ENCODE data around the gene EXOC4.

EXOC4 gene

GRCh38 chr7:133230591-133231194 lies 22.2 kb upstream of the EXOC4 start:
- Histone ChIP-seq H3K27me3 (replicated peaks; ENCODE audit: control insufficient read depth, insufficient read depth, low read length) (no peaks in the 10 kb centered on the region; the same call in 1 of the 2 replicates), H3K4me3 (replicated peaks; ENCODE audit: low read depth, low read length) (no peak overlapping the region), H3K36me3 (ENCODE audit: control insufficient read depth, insufficient read depth, low read length) (no peaks in the 10 kb centered on the region)
- peak; percentile 67 for TF ChIP-seq CTCF (IDR thresholded peaks at IDR 0.05; ENCODE audit: insufficient read depth, low read length, poor library complexity, severe bottlenecking)
- no peak for DNase-seq (ENCODE audit: extremely low read depth, insufficient read length)

- TF ChIP-seq CTCF (IDR thresholded peaks at IDR 0.05; ENCODE audit: insufficient read depth, low read length, poor library complexity, severe bottlenecking): no peak
- H3K36me3 ChIP-seq (ENCODE audit: control insufficient read depth, insufficient read depth, low read length): no peaks in the 10 kb centered on the region
- DNase-seq (ENCODE audit: extremely low read depth, insufficient read length): no peak
- no peaks in the 10 kb centered on the region; the same call in 1 of the 2 replicates for H3K27me3 ChIP-seq (replicated peaks; ENCODE audit: control insufficient read depth, insufficient read depth, low read length)
- no peak overlapping the region for H3K4me3 ChIP-seq (replicated peaks; ENCODE audit: low read depth, low read length)
Observed at GRCh38 chr7:133233142-133233541, 19.7 kb upstream of the EXOC4 start.

GRCh38 chr7:133234961-133235875 lies 17.7 kb upstream of the EXOC4 start:
- Histone ChIP-seq H3K36me3 (ENCODE audit: control insufficient read depth, insufficient read depth, low read length) (no peaks in the 10 kb centered on the region), H3K27me3 (replicated peaks; ENCODE audit: control insufficient read depth, insufficient read depth, low read length) (no peaks in the 10 kb centered on the region; the same call in 1 of the 2 replicates), H3K4me3 (replicated peaks; ENCODE audit: low read depth, low read length) (no peak overlapping the region)
- TF ChIP-seq CTCF (IDR thresholded peaks at IDR 0.05; ENCODE audit: insufficient read depth, low read length, poor library complexity, severe bottlenecking): no peak
- DNase-seq (ENCODE audit: extremely low read depth, insufficient read length): no peak

- no peaks in the 10 kb centered on the region for H3K27me3 ChIP-seq (replicated peaks; ENCODE audit: control insufficient read depth, insufficient read depth, low read length)
- DNase-seq (ENCODE audit: extremely low read depth, insufficient read length): no peak
- H3K4me3 ChIP-seq (replicated peaks; ENCODE audit: low read depth, low read length): no peak overlapping the region
- H3K36me3 ChIP-seq (ENCODE audit: control insufficient read depth, insufficient read depth, low read length): no peaks in the 10 kb centered on the region
- TF ChIP-seq CTCF (IDR thresholded peaks at IDR 0.05; ENCODE audit: insufficient read depth, low read length, poor library complexity, severe bottlenecking): no peak
Observed at GRCh38 chr7:133237545-133237944, 15.3 kb upstream of the EXOC4 start.

GRCh38 chr7:133240302-133240701 lies 12.6 kb upstream of the EXOC4 start:
- no peak for TF ChIP-seq CTCF (IDR thresholded peaks at IDR 0.05; ENCODE audit: insufficient read depth, low read length, poor library complexity, severe bottlenecking)
- Histone ChIP-seq H3K27me3 (replicated peaks; ENCODE audit: control insufficient read depth, insufficient read depth, low read length) (no peaks in the 10 kb centered on the region), H3K4me3 (replicated peaks; ENCODE audit: low read depth, low read length) (no peak overlapping the region), H3K36me3 (ENCODE audit: control insufficient read depth, insufficient read depth, low read length) (no peaks in the 10 kb centered on the region)
- no peak for DNase-seq (ENCODE audit: extremely low read depth, insufficient read length)

All from GM06990 (cell line).